Colonic mucosa (tissue), 4 donors: ENCODE data around the gene TUBB1. TPM values are rescaled to one million over a fixed set of nuclear protein-coding genes. Genes with fewer than 3 reads are reported as not detected.

ENCODE experiments used
- DNase-seq: peaks from one replicate; pipeline ENCODE4 v3.0.0-alpha.2; 2020
- H3K27ac ChIP-seq: fragments of 200-600 bp; one replicate; pipeline ENCODE4 v1.8.0; 2021
- H3K27me3 ChIP-seq: fragments of 200-600 bp; one replicate; pipeline ENCODE4 v1.8.0; 2021
- H3K36me3 ChIP-seq: fragments of 200-600 bp; one replicate; pipeline ENCODE4 v1.8.0; 2021
- H3K4me1 ChIP-seq: fragments of 200-600 bp; one replicate; pipeline ENCODE4 v1.8.0; 2021; ENCODE audit warnings: mild to moderate bottlenecking
- H3K4me3 ChIP-seq: fragments of 200-600 bp; one replicate; pipeline ENCODE4 v1.8.0; 2021
- H3K9ac ChIP-seq, 2 donors: one replicate each; pipeline ENCODE4 v1.7.0; 2013; ENCODE audit warnings: control low read depth in 2 of 2, low read depth in 2 of 2, low read length in 2 of 2
- H3K9me3 ChIP-seq: fragments of 200-600 bp; one replicate; pipeline ENCODE4 v1.8.0; 2021
- CTCF ChIP-seq: fragments of 200-600 bp; IDR thresholded peaks from one replicate; pipeline ENCODE4 v1.8.0; 2022; ENCODE audit warnings: antibody characterized with exemption, mild to moderate bottlenecking
- intact Hi-C: fragments of 100-400 bp; cut with DNase I; formaldehyde crosslinking; loops from one replicate; pipeline ENCODE4 v1.14.1; 2022
- total RNA-seq, 2 donors: library from RNA; stranded (reverse); fragmentation: NEBNext Ultra II Directional in 1 of 2; extraction: Animal tissue kit (Norgen Biotek cat#: 25700) in 1 of 2; gene quantifications; one replicate each; pipeline ENCODE4 v1.2.1, GENCODE V29; 2021
- donor health status: healthy.
- donor health status: DM: no; HTN: no; CAD: no.
- donor health status: DM: no; HTN: no; CAD: no.

TUBB1 gene
- total RNA-seq, 2 donors from 2014 or later = not detected

- Histone ChIP-seq H3K27me3 (no peaks in the 10 kb centered on the region), H3K9me3 (no peaks in the 10 kb centered on the region), H3K36me3 (no peaks in the 10 kb centered on the region), H3K9ac (peak overlapping the region; percentile 36 to 95), H3K4me3 (no peak overlapping the region), H3K27ac (peak overlapping the region; percentile 81), H3K4me1 (peaks cover 14% of the 10 kb centered on the region)
- no peak for TF ChIP-seq CTCF
- intact Hi-C loops = no loop called here
- no peak for DNase-seq
These were observed 14.8 kb upstream of the TUBB1 start for GRCh38 chr20:59004493-59004762.

- peaks cover 14% of the 10 kb centered on the region for H3K4me1 ChIP-seq
- no peaks in the 10 kb centered on the region for H3K9me3 ChIP-seq
- DNase-seq = peak; percentile 90
- no peak for TF ChIP-seq CTCF
- peak overlapping the region; percentile 80 to 95 for H3K9ac ChIP-seq
- peak overlapping the region; percentile 81 for H3K27ac ChIP-seq
- intact Hi-C loops = no loop called here
- no peaks in the 10 kb centered on the region for H3K36me3 ChIP-seq
- no peaks in the 10 kb centered on the region for H3K27me3 ChIP-seq
- peak overlapping the region; percentile 89 for H3K4me3 ChIP-seq
These were observed 14.3 kb upstream of the TUBB1 start for GRCh38 chr20:59004763-59005522.

GRCh38 chr20:59005523-59006166 lies 13.6 kb upstream of the TUBB1 start:
- Histone ChIP-seq H3K27ac (peak overlapping the region; percentile 81), H3K4me3 (peak overlapping the region; percentile 89), H3K27me3 (no peaks in the 10 kb centered on the region), H3K9ac (peak overlapping the region; percentile 80 to 95), H3K4me1 (peaks cover 14% of the 10 kb centered on the region), H3K9me3 (no peaks in the 10 kb centered on the region), H3K36me3 (no peaks in the 10 kb centered on the region)
- DNase-seq = no peak
- intact Hi-C loops = no loop called here
- no peak for TF ChIP-seq CTCF

- Histone ChIP-seq H3K27ac (peak overlapping the region; percentile 81), H3K4me1 (peaks cover 14% of the 10 kb centered on the region), H3K27me3 (no peaks in the 10 kb centered on the region), H3K36me3 (no peaks in the 10 kb centered on the region), H3K9me3 (no peaks in the 10 kb centered on the region), H3K4me3 (peak overlapping the region; percentile 89), H3K9ac (peak overlapping the region; percentile 80 to 95)
- intact Hi-C loops = no loop called here
- DNase-seq = peak; percentile 58
- TF ChIP-seq CTCF = no peak
These were observed 12.9 kb upstream of the TUBB1 start for GRCh38 chr20:59006167-59006863.

- Histone ChIP-seq H3K9ac (peak within 1 kb of the TSS; percentile 80 to 95), H3K4me3 (peak within 1 kb of the TSS; percentile 89), H3K4me1 (peaks cover 14% of the 10 kb centered on the region), H3K9me3 (no peaks in the 10 kb centered on the region), H3K27me3 (no peaks in the 10 kb centered on the region), H3K36me3 (no peaks in the 10 kb centered on the region), H3K27ac (peak within 1 kb of the TSS; percentile 81)
- TF ChIP-seq CTCF = no peak
- intact Hi-C loops = no loop called here
- peak; percentile 85 for DNase-seq
These were observed 12.2 kb upstream of the TUBB1 start, which contains the start of gene CTSZ for GRCh38 chr20:59006864-59007664. Gene CTSZ (minus strand): TSS chr20:59007254. CDS start chr20:59007128, 126 bp downstream.
